Psoas muscle (tissue), 8 donors: ENCODE data around the gene RAPGEF5. TPM values are rescaled to one million over a fixed set of nuclear protein-coding genes. Genes with fewer than 3 reads are reported as not detected.

ENCODE experiments used
- ATAC-seq, 4 donors: fragments of 200-7000 bp; cut with Tn5 transposase; one replicate each; pipeline ENCODE4 v1.9.1; 2020; ENCODE audit warnings: moderate library complexity in 3 of 4, mild to moderate bottlenecking in 2 of 4
- DNase-seq, 2 donors: peaks; one replicate each; pipeline ENCODE4 v3.0.0-alpha.2; 2020
- H3K27ac ChIP-seq: fragments of 200-600 bp; one replicate; pipeline ENCODE4 v1.8.0; 2022
- H3K27me3 ChIP-seq, 3 donors: fragments of 200-600 bp in 1 of 3; one replicate each; pipeline versions ENCODE4 v1.6.1 to v1.8.0; 2013 to 2022; ENCODE audit warnings: low read length in 2 of 3, mild to moderate bottlenecking in 2 of 3, moderate library complexity in 1 of 3; ENCODE audit not compliant: insufficient read depth in 3 of 3
- H3K36me3 ChIP-seq, 2 donors: fragments of 200-600 bp in 1 of 2; one replicate each; pipeline versions ENCODE4 v1.6.1 to v1.8.0; 2013 to 2022; ENCODE audit warnings: low read depth in 1 of 2, mild to moderate bottlenecking in 1 of 2, moderate library complexity in 1 of 2; ENCODE audit not compliant: insufficient read depth in 1 of 2
- H3K4me1 ChIP-seq: fragments of 200-600 bp; one replicate; pipeline ENCODE4 v1.8.0; 2022
- H3K4me3 ChIP-seq: fragments of 200-600 bp; one replicate; pipeline ENCODE4 v1.8.0; 2022; ENCODE audit warnings: mild to moderate bottlenecking
- H3K9me3 ChIP-seq: fragments of 200-600 bp; one replicate; pipeline ENCODE4 v1.8.0; 2022
- WGBS, 3 donors: extraction: QIAGEN DNeasy Blood & Tissue Kit; methylation state at CpG; one replicate each; pipeline versions ENCODE4 v1.1.6 to v1.1.7; 2013; 5-methylcytosine and 5-hydroxymethylcytosine counted together
- intact Hi-C, 2 donors: fragments of 100-400 bp; cut with DNase I; formaldehyde crosslinking; loops; one replicate each; pipeline versions ENCODE4 v1.11.0 to v1.14.2; 2022
- polyA plus RNA-seq, 3 donors: library from polyadenylated mRNA; stranded (reverse); fragments of 200-250 nt; gene quantifications; one replicate each; pipeline ENCODE4 v1.2.3, GENCODE V29; 2013
- total RNA-seq, 4 donors: library from RNA; stranded (reverse); fragmentation: NEBNext Ultra II Directional in 2 of 4; extraction: Animal tissue kit (Norgen Biotek cat#: 25700) in 2 of 4; gene quantifications; one replicate each; pipeline versions ENCODE4 v1.2.1 to v1.2.4, GENCODE V29; 2021 to 2023
- TF ChIP-seq, protein P1 (sequence below): fragments of 200-600 bp; IDR thresholded peaks from one replicate; pipeline ENCODE4 v1.8.0; 2022; ENCODE audit warnings: antibody characterized with exemption
- donor health status: healthy with polysubstance abuse.
- donor health status: DM: no; HTN: no; CAD: no; lungs with moderate emphysema.
- donor health status: Bipolar disorder and iron deficiency.
- donor health status: healthy.
- donor health status: DM: yes; HTN: yes; CAD: no.
- donor health status: DM: no; HTN: no; CAD: no.
- donor health status: DM: no; HTN: no; CAD: no.
- donor health status: DM: yes; HTN: yes; CAD: no.

RAPGEF5 gene
- total and polyA plus RNA-seq, 7 donors: 2.6 to 10.8 (median 5.5) TPM

- Histone ChIP-seq H3K27me3 (no peaks in the 10 kb centered on the region), H3K36me3 (peaks cover 0 to 12% of the 10 kb centered on the region in 2 donors), H3K27ac (no peak overlapping the region), H3K4me3 (no peak overlapping the region), H3K9me3 (no peaks in the 10 kb centered on the region), H3K4me1 (no peaks in the 10 kb centered on the region)
- TF ChIP-seq, protein P1, sequence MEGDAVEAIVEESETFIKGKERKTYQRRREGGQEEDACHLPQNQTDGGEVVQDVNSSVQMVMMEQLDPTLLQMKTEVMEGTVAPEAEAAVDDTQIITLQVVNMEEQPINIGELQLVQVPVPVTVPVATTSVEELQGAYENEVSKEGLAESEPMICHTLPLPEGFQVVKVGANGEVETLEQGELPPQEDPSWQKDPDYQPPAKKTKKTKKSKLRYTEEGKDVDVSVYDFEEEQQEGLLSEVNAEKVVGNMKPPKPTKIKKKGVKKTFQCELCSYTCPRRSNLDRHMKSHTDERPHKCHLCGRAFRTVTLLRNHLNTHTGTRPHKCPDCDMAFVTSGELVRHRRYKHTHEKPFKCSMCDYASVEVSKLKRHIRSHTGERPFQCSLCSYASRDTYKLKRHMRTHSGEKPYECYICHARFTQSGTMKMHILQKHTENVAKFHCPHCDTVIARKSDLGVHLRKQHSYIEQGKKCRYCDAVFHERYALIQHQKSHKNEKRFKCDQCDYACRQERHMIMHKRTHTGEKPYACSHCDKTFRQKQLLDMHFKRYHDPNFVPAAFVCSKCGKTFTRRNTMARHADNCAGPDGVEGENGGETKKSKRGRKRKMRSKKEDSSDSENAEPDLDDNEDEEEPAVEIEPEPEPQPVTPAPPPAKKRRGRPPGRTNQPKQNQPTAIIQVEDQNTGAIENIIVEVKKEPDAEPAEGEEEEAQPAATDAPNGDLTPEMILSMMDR: no peak
- ATAC-seq (no peak), DNase-seq (no peak)
- intact Hi-C loops: no loop called here
- WGBS, 3 donors: 60 to 73% (median 63%) methylated on average over 3 of the region's 3 CpGs
These were observed 164.2 kb downstream of the RAPGEF5 start for GRCh38 chr7:22192801-22193200.

DNA sequence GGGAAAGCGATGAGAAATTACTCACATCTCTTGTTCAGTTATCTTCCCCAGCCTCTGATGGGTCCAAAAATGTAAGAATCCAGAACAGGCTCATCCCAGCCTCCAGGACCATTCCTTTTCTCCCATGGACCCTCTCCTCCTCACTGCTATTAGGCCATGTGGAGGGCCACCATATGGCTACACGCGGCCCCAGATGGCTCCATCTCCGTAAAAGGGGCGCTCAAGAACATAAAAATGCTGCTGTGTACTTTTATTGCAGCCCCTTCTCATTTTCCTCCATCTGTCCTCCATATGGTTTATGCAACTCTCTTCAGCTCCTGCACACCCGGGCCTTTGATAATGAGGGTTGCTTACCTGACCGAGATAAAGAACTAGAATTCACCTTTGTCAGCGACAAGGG lies 166.2 kb downstream of the RAPGEF5 start:
- Histone ChIP-seq H3K36me3 (peaks cover 0 to 19% of the 10 kb centered on the region in 2 donors), H3K27me3 (no peaks in the 10 kb centered on the region), H3K4me1 (no peaks in the 10 kb centered on the region), H3K9me3 (no peaks in the 10 kb centered on the region), H3K27ac (no peak overlapping the region), H3K4me3 (no peak overlapping the region)
- ATAC-seq (no peak), DNase-seq (no peak)
- TF ChIP-seq, protein P1: no peak
- WGBS, 3 donors: 76 to 83% (median 77%) methylated on average over 8 of the region's 8 CpGs
- intact Hi-C loops: no loop called here

DNA sequence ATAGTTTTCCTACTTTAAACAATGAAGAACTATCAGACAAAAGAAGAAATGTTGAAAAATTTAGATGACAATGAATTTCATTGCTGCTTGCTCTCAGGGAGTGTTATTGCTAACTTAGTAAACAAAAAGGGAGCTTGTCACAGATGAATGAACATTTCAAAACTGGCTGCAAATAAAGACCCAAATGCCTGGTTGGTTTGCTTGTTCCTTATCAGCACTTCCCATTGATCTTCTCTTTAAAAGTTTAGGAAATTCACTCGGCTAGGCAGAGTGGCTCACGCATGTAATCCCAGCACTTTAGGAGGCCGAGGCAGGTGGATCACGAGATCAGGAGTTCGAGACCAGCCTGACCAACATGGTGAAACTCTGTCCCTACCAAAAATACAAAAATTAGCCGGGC lies 167.2 kb downstream of the RAPGEF5 start:
- ATAC-seq: no peak
- intact Hi-C loops: no loop called here
- DNase-seq: no peak
- WGBS, 3 donors: 79 to 88% (median 86%) methylated on average over 6 of the region's 6 CpGs
- Histone ChIP-seq H3K27ac (no peak overlapping the region), H3K4me3 (no peak overlapping the region), H3K9me3 (no peaks in the 10 kb centered on the region), H3K4me1 (no peaks in the 10 kb centered on the region), H3K36me3 (peaks cover 0 to 19% of the 10 kb centered on the region in 2 donors), H3K27me3 (no peaks in the 10 kb centered on the region)
- TF ChIP-seq, protein P1: no peak

DNA sequence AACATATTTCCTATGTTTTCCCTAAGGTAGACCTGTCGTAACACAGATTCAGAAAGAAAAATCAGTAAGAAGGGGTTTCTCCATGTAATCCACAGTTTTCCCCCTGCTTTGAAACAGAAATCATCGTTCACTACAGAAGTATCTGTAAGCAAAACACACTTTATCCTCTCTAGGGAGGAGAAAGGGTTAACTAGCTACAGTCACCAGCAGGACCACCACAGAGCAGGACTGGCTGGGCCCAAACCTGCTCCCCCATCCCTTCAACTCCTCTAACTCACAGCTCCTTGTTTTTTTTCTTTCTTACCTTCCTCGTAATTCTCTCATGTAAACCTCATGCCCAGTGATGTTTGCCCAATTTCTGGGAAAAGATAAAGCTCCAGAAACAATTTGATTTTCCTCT lies 167.7 kb downstream of the RAPGEF5 start:
- no peaks in the 10 kb centered on the region for H3K27me3 ChIP-seq
- H3K36me3 ChIP-seq: peaks cover 0 to 19% of the 10 kb centered on the region in 2 donors
- intact Hi-C loops: no loop called here
- H3K27ac ChIP-seq: no peak overlapping the region
- H3K9me3 ChIP-seq: no peaks in the 10 kb centered on the region
- H3K4me1 ChIP-seq: no peaks in the 10 kb centered on the region
- no peak for ATAC-seq
- TF ChIP-seq, protein P1: no peak
- H3K4me3 ChIP-seq: no peak overlapping the region
- WGBS, 3 donors: 77 to 81% (median 78%) methylated on average over 3 of the region's 3 CpGs
- DNase-seq: no peak

- Histone ChIP-seq H3K9me3 (no peaks in the 10 kb centered on the region), H3K4me3 (no peak overlapping the region), H3K4me1 (no peaks in the 10 kb centered on the region), H3K27ac (no peak overlapping the region), H3K27me3 (no peaks in the 10 kb centered on the region), H3K36me3 (peaks cover 0 to 13% of the 10 kb centered on the region in 2 donors)
- DNase-seq (no peak), ATAC-seq (no peak)
- TF ChIP-seq, protein P1: no peak
- intact Hi-C loops: no loop called here
- 90 to 94% (median 94%) methylated on average over 6 of the region's 6 CpGs for WGBS, 3 donors
These were observed 169.1 kb downstream of the RAPGEF5 start for GRCh38 chr7:22187691-22188348.
